NCI-H748 (cell line): ENCODE results near the gene POU2AF1.

Source experiments
- DNase-seq: peaks from one replicate; lab custom pipeline; 2025; ENCODE audit not compliant: unreplicated experiment; lab: John Stamatoyannopoulos, UW

The POU2AF1 gene

DNA sequence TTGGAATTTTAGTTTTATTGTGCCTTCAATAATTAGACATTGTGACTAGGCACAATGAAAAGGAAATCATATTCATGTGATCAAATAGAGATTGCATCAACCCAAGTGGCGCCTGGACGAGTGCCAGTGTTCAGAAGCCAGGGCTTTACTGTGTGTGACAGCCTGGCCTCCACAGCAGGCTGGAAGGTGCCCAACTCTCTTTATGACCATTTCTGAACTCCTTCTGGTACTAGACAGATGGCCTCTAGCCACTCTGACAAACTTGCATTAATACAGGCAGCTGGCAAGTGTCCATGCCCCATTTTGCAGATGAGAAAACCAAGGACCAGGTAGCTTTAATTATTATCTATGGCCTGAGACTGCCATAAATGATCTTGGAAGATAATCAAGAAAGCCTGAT, 8.3 kb upstream of the POU2AF1 start:
- peak; percentile 65 for DNase-seq

- DNase-seq = no peak
Observed at GRCh38 chr11:111386611-111387150, 7.6 kb upstream of the POU2AF1 start.

- no peak for DNase-seq
Observed at GRCh38 chr11:111384494-111384893, 5.4 kb upstream of the POU2AF1 start.

DNA sequence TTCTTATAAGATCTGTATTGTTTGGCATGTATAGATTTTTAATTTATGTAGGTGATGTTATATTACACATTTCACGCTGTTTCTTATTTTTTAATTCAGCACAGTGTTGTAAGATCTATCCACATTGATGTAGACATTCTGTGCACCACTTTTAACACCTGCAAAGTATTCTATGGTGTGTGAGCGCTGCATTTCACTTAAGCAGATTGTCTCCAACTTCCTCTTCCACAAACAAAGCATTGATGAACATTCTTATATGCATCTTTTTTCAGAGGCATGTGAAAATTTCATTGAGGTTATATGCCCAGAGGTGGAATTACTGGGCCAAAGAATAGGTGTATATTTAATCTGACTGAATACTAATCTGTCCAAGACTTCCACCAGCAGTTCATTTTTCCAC, 3.4 kb upstream of the POU2AF1 start:
- DNase-seq = no peak

DNA sequence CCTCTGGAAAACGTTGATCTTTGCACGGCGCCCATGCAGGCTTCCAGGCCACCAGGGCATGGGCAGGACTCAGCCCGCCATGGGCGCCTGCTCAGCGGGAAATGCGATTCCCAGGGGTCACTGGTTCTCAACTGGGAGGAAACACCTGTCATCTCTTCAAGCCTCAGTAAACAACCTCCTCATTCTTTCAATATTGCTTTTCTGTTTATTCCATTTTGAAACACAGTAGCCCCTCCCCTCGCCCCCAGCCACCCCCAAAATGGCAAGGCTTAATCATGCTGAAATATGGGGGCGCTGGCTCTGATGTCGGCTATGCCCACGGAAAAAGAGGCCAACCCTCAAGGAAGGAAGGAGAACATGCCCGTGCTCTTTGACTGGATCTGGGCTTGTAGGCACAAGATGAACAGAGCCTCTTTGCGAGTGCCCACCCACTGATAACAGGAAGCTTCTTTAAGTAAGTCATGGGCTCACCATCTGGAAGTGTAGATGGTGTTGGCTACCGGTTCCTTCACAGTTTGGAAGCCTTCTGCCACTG, 594 bp upstream of the POU2AF1 start:
- no peak for DNase-seq

- DNase-seq = no peak
Observed at GRCh38 chr11:111378185-111378860, 752 bp downstream of the POU2AF1 start.

DNA sequence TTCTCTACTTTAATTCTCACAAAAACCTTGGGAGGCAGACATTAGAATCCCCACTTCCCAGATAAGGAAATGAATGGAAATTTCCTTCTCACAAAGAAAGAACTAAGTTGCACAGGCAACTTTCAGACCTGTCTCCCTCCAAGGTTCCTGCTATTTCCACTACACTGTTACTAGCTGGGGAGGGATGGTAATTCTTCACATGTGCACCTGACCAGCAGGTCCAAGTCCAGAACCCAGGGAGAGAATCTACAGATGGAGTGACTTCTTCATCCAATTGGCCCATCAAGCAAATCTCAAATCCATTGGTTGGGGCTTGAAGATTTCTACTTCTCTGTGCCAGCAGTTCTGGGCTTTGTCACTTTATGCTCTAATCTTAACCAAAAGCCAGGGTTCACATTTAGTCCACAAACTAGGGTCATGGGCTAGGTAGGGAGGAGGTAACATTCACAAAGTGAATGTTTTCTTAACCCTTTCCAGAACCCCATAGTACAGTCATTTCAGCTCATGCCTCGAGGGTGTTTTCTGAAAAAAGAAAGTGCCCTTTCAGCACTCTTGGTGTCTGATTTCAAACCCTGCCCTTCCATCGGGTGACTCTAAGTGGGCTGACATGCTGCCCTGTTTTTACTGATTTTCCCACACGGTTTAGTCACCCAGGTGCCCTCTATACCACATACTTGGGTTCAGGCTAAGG, 2.7 kb downstream of the POU2AF1 start:
- DNase-seq = no peak

DNA sequence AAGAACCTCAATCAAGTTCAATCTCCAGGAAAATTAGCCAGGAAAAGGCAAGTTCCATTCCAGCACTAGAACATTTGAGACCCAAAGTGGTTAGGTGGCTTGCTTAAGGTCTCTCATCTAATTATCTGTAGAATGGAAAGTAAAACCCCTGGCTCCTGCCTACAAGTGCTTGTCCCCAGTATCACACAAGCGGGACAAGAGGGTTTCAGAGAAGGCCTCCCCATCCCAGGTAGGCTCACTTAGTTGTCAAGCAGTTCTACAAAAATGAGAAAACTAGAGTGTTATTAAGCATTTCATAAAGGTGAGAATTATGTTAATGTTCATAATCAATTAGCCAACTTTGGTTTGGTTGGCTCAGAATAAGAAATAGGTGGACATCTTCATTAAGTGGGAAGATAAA, 5.5 kb downstream of the POU2AF1 start:
- no peak for DNase-seq

DNA sequence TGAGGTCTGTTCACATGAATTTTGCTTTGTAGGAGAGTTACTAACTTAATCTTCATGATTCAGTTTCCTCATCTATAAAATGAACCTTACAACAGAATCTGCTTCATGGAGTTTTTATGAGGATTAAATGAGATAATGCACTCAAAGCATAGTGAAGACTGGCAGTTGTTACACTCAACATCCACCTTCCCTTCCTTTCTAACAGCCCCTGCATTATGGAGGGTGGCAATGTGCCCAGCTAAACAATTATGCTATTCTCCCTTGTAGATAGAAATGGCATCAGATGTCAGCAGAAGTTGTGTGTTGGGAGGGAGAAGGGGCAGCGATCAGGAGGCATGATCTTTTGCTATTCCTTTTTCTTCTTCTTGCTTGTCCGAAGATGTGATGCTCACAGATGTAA, 6.5 kb downstream of the POU2AF1 start:
- no peak for DNase-seq

DNA sequence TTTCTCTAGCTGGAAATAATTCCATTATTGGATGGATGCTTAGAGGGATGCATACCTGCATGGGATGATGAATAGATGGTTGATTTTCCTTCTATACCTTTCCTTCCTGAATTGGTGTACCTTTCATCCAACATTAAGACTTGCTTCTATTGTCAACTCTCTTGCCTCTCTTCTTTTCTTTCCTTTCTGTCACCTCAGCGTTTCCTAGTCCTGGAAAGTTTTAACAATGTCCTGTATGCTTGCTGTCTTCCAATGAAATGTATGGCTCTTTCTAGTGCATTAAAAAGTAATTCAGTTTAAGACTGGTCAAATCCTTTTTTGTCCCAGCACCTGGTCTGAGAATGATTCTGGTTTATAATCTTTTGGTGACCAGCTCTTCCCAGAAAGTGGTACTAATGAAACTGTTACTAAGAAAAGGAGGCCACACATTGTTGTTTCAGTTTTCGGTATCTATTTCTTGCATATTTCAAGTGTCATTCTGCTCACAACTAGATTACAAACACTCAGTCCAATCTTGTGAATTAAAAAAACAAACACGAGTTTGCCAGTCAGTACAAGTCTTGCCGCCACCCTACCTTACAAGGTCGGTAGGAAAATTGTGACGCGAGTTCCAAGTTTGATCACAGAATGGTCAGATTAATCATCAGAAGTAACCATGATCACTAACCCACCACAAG, 8.0 kb downstream of the POU2AF1 start:
- no peak for DNase-seq

DNA sequence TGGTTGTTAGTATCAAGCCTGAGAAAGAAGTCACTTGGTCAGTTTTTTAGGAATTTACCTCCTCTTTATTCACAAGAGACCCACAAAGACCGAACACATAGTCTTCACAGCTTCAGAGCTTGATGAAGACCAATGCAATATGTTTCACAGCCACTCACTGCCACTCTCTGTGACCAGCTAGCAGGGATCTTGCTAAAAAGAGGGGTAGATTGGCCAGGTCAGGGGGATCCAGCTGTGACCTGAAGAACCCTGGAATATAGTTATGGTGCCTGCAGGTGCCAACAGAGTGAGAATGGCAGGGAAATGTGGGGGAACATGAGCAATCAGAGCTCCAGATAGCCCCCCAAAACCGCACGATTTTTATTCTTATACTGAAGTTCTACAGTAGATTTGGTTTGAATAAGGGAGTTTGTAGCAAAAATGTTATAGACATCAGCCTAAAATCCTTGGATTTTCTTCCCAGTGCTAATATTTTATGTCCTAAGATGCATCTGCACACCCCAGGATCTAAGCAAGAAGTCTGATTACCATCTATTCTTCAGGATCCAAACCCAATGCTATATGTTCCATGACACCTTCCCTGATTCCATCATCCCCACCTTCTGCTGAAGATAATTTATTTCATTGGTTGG, 8.7 kb downstream of the POU2AF1 start:
- DNase-seq = no peak

GRCh38 chr11:111368285-111368560, 10.9 kb downstream of the POU2AF1 start:
- DNase-seq = no peak

DNA sequence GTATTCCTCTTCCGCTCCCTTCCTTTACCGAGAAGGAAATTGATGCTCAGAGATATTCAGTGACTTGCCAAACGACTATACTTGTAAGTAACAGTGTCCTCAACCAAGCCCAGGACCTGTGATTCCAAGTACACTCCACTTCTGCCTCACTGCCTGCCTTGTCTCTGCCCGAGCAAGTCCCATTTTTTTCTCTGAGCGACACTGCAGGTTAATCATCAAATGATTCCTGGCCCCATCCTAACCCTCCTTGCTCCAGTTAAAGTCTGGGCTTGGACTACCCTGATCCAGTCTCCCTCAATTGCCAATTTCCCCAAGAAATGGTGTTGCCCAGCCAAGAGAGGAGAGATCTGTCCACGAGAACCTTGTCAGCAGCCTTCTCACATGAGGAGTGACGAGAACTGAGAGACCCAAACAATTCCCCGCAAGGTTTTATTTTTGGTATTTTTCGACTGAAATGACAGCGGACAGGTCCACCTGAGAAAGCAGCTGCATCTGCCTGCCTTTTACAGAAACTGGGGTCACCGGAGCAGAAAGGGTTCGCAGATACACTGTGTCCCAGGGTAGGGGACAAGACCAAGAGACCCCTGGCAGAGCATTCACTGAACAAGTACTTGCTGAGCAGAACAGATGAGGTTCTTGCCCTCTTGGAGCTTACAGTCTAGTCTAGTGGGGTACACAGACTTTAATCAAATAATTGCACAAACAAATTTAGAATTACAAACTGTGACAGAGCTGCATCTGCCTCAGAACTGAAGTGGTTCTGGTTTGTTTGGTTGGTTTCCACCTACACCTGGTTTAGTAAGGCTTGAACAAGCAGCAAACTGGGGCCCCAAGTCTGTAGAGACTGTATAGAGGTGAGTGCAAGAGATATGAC, 11.4 kb downstream of the POU2AF1 start:
- no peak for DNase-seq

GRCh38 chr11:111366560-111367410, 12.3 kb downstream of the POU2AF1 start:
- no peak for DNase-seq

GRCh38 chr11:111365722-111366559, 13.1 kb downstream of the POU2AF1 start:
- DNase-seq = no peak

DNA sequence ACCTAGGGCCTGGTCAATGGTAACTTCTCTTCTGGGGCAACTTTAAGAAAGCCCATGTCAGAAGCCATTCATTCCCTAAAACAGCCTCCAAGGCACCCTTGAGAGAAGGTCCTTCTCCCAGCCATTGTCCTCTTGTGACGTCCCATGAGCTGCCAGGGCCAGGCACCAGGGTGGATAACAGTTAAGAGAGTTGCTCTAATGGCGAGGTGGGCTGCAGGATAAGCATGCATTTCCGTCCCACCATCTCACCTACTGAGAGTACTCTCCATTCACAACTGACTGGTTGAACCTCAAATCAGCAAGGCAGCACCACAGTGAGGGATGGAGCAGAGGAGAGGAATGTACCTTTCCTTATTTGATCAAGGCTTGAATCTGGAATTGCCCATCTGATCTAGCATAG, 14.6 kb downstream of the POU2AF1 start:
- DNase-seq = no peak

- no peak for DNase-seq
Observed at GRCh38 chr11:111363985-111364384, 15.1 kb downstream of the POU2AF1 start.

DNA sequence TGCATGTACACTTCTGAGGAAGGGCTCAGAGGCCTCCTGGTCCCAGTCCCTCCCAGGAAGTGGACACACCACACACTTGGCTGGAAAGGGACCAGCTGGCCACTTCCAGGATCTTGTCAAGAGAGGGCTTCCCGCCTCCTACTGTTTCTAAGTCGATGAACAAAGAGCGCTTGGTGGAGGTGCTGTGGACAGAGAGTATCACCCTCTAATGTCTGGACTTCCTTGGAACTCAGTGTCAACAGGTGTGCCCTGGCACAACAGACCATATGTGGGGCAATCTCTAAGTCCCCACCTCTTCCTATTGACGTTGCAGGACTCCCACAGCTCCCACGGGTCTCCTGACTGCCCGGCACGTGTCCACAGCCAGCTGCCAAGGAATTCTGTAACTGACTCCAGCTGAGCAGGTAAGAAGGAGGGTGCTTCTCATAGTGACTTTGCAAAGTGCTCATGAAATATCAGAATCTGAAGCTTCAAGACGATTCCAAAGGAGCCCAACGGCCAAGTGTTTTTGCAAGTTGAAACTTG, 16.1 kb downstream of the POU2AF1 start:
- DNase-seq = no peak

DNA sequence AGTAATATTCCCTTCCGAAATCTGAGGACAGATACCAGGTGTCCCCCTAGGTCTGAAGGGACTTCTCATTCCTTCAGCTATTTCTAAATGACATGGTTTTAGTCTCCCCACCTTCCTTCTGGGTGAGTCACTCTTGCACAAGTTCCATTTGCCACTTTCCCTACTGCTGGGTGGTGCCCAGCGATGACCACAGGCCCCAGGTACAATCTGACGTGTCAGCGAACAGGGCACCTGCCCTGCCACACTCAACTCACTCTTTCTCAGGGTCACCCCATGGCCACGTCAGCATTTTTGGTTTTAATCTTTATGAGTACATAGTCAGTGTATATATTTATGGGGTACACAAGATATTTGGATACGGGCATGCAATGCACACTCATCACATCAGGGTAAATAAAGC, 17.2 kb downstream of the POU2AF1 start:
- no peak for DNase-seq
